ENCODE data around the gene SCFD1.
"Not testable (repeated sequence)": the region's sequence is repeated elsewhere in the genome, so short reads cannot be mapped to it uniquely, and the experiment has no call there.

The SCFD1 gene, protein sequence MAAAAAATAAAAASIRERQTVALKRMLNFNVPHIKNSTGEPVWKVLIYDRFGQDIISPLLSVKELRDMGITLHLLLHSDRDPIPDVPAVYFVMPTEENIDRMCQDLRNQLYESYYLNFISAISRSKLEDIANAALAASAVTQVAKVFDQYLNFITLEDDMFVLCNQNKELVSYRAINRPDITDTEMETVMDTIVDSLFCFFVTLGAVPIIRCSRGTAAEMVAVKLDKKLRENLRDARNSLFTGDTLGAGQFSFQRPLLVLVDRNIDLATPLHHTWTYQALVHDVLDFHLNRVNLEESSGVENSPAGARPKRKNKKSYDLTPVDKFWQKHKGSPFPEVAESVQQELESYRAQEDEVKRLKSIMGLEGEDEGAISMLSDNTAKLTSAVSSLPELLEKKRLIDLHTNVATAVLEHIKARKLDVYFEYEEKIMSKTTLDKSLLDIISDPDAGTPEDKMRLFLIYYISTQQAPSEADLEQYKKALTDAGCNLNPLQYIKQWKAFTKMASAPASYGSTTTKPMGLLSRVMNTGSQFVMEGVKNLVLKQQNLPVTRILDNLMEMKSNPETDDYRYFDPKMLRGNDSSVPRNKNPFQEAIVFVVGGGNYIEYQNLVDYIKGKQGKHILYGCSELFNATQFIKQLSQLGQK

DNA sequence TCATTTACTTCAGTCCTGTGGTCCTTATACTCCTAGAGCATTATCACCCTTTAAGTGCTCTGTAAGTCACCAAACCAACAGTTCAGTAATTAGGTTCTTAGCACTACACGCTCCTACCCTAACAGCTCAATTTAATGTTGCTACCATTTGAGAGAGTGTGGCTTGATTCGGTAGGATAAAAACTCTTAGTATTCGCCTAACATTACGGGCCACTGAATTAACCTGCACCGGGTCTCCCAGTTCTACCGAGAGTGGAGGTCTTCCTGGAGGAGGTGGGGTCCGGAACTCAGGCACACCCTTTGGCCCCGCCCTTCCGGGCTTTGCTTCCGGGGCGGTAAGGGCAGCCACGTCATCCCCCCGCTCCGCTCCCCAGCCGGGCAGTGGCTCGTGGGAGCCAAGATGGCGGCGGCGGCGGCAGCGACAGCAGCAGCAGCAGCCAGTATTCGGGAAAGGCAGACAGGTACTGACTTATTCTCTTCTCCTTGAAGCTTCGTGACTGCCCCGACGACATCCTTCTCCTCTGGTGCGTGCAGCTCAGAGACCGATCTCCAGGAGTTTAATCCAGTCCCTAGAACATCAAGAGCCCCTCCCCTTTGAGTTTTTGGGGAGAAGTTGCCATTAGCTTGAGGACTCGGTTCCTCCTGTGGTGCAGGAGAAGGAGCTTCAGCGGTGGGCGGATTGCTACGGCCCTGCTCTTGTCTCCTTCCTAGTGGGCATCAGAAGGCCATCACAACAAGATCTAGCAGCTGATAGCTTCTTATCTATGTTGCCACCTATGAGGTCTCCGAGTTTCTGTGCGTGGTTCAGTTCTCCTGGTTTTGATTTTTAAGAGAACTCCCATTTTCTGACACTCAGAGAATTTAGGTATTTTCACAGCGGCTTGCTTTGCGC is at the start of gene SCFD1:
Gene SCFD1 (plus strand): TSS at position 380 of the 891 bp plus-strand sequence. CDS start 20 bp downstream, at position 400.
- peak; percentile 92 for DNase-seq

DNA sequence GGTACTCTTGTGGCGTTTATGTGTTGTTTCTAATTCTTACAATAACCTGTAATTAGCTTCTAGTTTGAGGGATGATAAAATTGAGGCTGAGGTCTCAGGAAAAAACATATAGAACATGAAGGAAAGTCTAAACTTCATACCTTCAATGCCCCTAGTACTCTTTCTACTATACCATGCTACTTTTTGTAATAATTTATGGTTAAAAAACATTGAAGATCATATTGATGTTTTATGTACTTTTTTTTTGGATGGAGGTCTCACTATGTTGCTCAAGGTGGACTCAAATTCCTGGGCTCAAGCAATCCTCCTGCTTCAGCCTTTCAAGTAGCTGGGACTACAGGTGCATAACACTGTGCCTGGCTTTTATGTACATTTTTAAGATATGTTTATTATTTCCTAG is 49.3 kb upstream of the SCFD1 start:
- DNase-seq: no peak

DNA sequence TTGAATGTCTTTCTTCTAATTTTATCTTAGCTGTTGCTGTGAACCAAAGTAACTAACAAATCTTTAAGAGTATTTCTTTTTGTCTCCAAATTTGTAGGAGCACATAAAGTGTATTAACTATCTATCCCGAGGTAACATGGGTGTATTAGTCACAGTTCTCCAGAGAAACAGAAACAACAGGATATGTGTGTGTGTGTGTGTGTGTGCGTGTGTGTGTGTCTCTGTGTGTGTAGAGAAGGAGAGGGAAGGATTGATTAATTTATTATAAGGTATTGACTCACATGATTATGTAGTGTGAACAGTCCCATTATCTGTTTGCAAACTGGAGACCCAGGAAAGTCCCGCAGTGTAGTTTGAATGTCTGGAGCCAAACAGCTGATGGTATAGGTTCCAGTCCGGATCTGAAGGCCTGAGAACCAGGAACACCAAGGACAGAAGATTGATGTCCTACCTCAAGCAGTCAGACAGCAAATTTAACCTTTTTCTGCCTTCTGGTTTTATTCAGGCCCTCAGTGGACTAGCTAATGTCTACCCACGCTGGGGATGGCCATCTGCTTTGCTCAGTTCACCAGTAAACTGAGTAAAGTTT is 48.8 kb upstream of the SCFD1 start:
- DNase-seq: no peak

DNA sequence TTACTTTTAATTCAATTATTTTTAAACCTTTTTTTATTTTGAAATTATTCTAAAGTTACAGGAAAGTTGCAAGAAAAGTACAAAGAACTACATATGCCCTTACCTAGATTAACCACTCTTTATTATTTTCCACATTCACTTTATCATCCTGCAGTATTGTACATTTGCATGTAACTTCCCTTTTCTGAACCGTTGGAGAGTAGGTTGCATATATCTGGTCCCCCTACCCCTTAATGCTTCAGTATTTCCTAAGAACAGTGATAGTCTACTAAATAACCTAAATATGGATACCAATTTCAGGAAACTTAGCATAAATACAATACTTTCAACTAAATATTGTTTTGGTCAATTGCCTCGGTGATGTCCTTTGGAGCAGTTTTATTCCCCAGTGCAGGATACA is 48.2 kb upstream of the SCFD1 start:
- DNase-seq: no peak

GRCh38 chr14:30574777-30575176 is 47.3 kb upstream of the SCFD1 start:
- not testable (repeated sequence) for DNase-seq

GRCh38 chr14:30576333-30576732 is 45.8 kb upstream of the SCFD1 start:
- DNase-seq: not testable (repeated sequence)

GRCh38 chr14:30580616-30581282 is 41.4 kb upstream of the SCFD1 start:
- no peak for DNase-seq

GRCh38 chr14:30581283-30581625 is 40.9 kb upstream of the SCFD1 start:
- DNase-seq: no peak

GRCh38 chr14:30582376-30582775 is 39.7 kb upstream of the SCFD1 start:
- no peak for DNase-seq

- DNase-seq: no peak
These were observed 38.0 kb upstream of the SCFD1 start for GRCh38 chr14:30584058-30584630.

GRCh38 chr14:30585204-30585603 is 36.9 kb upstream of the SCFD1 start:
- DNase-seq: no peak

- no peak for DNase-seq
These were observed 35.0 kb upstream of the SCFD1 start for GRCh38 chr14:30587141-30587540.

GRCh38 chr14:30588873-30589272 is 33.2 kb upstream of the SCFD1 start:
- no peak for DNase-seq

- DNase-seq: no peak
These were observed 25.2 kb upstream of the SCFD1 start for GRCh38 chr14:30596935-30597334.

DNA sequence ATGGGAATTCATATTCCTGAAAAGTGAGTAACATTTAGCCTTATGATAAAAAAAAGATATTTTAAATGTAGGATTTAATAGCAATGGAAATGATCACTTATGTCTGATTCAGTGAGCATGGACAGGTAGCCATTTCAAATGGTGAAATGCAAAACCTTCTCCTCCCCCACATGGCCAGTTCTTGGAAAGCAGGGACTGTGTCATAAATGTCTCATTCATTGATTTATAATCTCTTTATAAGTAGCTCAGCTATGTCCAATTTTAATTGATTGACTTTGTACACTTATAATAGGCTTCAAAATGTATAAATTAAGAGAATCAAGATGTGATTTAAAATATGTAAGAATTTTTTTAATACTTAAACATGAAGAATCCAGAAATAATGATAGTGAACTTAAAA is 24.6 kb upstream of the SCFD1 start:
- DNase-seq: no peak

DNA sequence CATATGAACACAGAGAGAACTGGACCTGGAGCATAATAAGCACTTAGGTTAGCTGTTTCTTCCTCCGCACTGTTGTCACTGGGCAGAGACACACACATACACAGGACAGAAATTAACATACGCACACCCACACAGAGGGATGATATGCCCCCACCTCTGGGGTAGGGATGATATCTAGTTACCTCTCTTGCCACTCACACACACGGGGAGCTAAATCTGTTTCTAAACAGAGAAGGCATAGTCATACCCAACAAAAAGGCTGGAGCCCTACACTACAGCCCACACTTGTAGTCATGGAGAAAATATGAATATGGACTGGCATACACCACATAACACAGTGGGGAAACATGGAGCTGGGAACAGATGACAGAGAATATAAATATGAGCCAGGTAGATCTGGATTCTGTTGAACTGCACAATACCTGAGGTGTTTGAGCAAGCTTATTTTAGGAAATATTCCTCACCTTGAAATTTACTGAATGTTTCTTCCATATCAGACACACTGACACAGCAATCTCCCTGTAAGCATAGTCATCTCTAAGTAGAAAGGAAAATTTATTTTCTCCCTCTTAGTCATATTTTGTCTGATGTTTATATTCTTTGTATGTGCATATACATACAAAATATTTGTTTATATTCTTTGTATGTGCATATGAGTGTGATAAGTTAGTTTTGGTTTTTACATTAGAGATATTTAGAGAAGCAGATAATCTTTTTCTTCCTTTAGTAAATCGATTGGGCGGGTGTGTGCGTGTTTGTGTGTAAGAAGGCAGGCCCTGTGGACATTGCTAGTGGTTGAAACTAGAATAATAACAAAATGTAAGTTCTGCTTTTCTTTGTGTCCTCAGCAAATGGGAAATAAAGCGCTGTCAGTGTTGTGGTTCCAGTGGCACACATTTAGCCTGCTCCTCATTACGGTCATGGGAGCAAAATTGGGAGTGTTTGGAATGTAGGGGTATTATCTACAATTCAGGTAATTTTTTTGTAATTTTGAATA is 20.9 kb upstream of the SCFD1 start:
- no peak for DNase-seq

DNA sequence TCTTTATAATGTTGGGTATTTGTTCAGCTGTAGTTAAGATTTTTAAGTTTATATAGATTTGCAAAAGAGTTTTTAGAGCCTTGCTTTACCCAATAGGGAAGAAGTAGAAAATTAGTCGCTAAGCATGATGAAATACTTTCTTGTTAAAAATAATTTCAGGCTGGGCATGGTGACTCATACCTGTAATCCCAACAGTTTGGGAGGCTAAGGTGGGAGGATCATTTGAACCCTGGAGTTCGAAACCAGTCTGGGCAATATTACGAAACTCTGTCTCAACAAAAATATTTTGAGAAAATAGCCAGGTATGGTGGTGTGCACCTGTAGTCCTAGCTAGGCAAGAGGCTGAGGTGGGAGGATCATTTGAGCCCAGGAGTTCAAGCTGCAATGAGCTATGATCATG is 18.7 kb upstream of the SCFD1 start:
- DNase-seq: no peak

GRCh38 chr14:30604696-30605095 is 17.4 kb upstream of the SCFD1 start:
- DNase-seq: not testable (repeated sequence)

GRCh38 chr14:30607156-30607780 is 14.9 kb upstream of the SCFD1 start:
- DNase-seq: no peak

GRCh38 chr14:30608533-30609006 is 13.5 kb upstream of the SCFD1 start:
- no peak for DNase-seq
